MCF 10A (cell line): ENCODE measurements around the gene KCNJ5. TPM values are rescaled to one million over a fixed set of nuclear protein-coding genes. Genes with fewer than 3 reads are reported as not detected.

Source experiments
- BruUV-seq: library from RNA; stranded (reverse); fragments of 400-500 nt; replicated peaks from 2 replicates; lab custom pipeline; 2021; lab: Mats Ljungman, UMichigan
- CTCF ChIA-PET: fragments of 300-600 bp; sonication (Branson Sonifier 250); formaldehyde crosslinking; extraction: SDS; loops from one replicate; lab custom pipeline; 2021; ENCODE audit warnings: antibody characterized with exemption, inconsistent platforms; lab: Yijun Ruan, JAX
- POLR2A ChIA-PET: fragments of 300-600, 350-650 bp; sonication (Branson Sonifier 250); formaldehyde crosslinking; extraction: SDS; loops from one replicate; lab custom pipeline; 2020; ENCODE audit warnings: antibody characterized with exemption, inconsistent platforms; lab: Yijun Ruan, JAX
- DNase-seq: peaks from one replicate; pipeline ENCODE4 v3.0.0-alpha.2; 2018; ENCODE audit not compliant: unreplicated experiment
- H3K27ac Mint-ChIP-seq: one replicate; pipeline ENCODE4 v1.8.0; 2022; ENCODE audit warnings: mild to moderate bottlenecking, low read depth, mixed read lengths; ENCODE audit not compliant: unreplicated experiment
- H3K27me3 Mint-ChIP-seq: one replicate; pipeline ENCODE4 v1.8.0; 2022; ENCODE audit warnings: mixed read lengths; ENCODE audit not compliant: insufficient read depth, unreplicated experiment
- H3K36me3 Mint-ChIP-seq: one replicate; pipeline ENCODE4 v1.8.0; 2022; ENCODE audit warnings: mild to moderate bottlenecking, moderate library complexity, mixed read lengths; ENCODE audit not compliant: insufficient read depth, unreplicated experiment
- H3K4me1 Mint-ChIP-seq: one replicate; pipeline ENCODE4 v1.8.0; 2022; ENCODE audit warnings: mixed read lengths; ENCODE audit not compliant: insufficient read depth, unreplicated experiment
- H3K4me3 Mint-ChIP-seq: one replicate; pipeline ENCODE4 v1.8.0; 2022; ENCODE audit warnings: mild to moderate bottlenecking, moderate library complexity, mixed read lengths; ENCODE audit not compliant: unreplicated experiment
- H3K9me3 Mint-ChIP-seq: one replicate; pipeline ENCODE4 v1.8.0; 2022; ENCODE audit warnings: mixed read lengths; ENCODE audit not compliant: unreplicated experiment
- CTCF ChIP-seq: fragments of 200-600 bp; IDR thresholded peaks from one replicate; pipeline ENCODE4 v1.8.0; 2022; ENCODE audit warnings: antibody characterized with exemption, mild to moderate bottlenecking; ENCODE audit not compliant: unreplicated experiment
- intact Hi-C: fragments of 100-400 bp; cut with micrococcal nuclease; formaldehyde crosslinking; loops from 2 replicates; pipeline ENCODE4 v1.14.1; 2022
- total RNA-seq: library from RNA; stranded (reverse); gene quantifications from 2 replicates; pipeline ENCODE4 v1.2.3, GENCODE V29; 2022

Gene KCNJ5
- total RNA-seq, 1 experiment from 2014 or later: not detected

GRCh38 chr11:128913806-128914205, 22.6 kb downstream of the KCNJ5 start:
- no peak for DNase-seq
- ChIA-PET POLR2A (interaction anchor here (0.6 to 0.7 kb wide), 2 partner anchors 22 to 892 kb away, joined by 3 read pairs; no protein-coding TSS in a partner anchor), CTCF (interaction anchor here (0.5 to 2.4 kb wide), 2 partner anchors 22 to 29 kb away, joined by 3 to 8 read pairs; no protein-coding TSS in a partner anchor)
- H3K9me3 Mint-ChIP-seq: peaks cover 10% of the 10 kb centered on the region
- H3K36me3 Mint-ChIP-seq: no peaks in the 10 kb centered on the region
- intact Hi-C loops: no loop called here
- TF ChIP-seq CTCF: no peak
- BruUV-seq: no TSS peak
- peaks cover 10% of the 10 kb centered on the region for H3K4me1 Mint-ChIP-seq
- H3K27ac Mint-ChIP-seq: no peak overlapping the region
- no peaks in the 10 kb centered on the region for H3K27me3 Mint-ChIP-seq
- no peak overlapping the region for H3K4me3 Mint-ChIP-seq

GRCh38 chr11:128914216-128915148, 23.3 kb downstream of the KCNJ5 start:
- no peaks in the 10 kb centered on the region for H3K27me3 Mint-ChIP-seq
- peaks cover 4% of the 10 kb centered on the region for H3K4me1 Mint-ChIP-seq
- POLR2A ChIA-PET: interaction anchor here (0.6 to 0.7 kb wide), 2 partner anchors 23 to 892 kb away, joined by 3 read pairs; no protein-coding TSS in a partner anchor
- no peak for DNase-seq
- peaks cover 10% of the 10 kb centered on the region for H3K9me3 Mint-ChIP-seq
- no peaks in the 10 kb centered on the region for H3K36me3 Mint-ChIP-seq
- H3K27ac Mint-ChIP-seq: no peak overlapping the region
- CTCF ChIA-PET: interaction anchor here (0.5 to 2.4 kb wide), 4 partner anchors 9 to 29 kb away, joined by 3 to 8 read pairs (median 3); no protein-coding TSS in a partner anchor
- TF ChIP-seq CTCF: no peak
- no peak overlapping the region for H3K4me3 Mint-ChIP-seq
- intact Hi-C loops: no loop called here
- BruUV-seq: no TSS peak

GRCh38 chr11:128915149-128915521, 24.0 kb downstream of the KCNJ5 start:
- H3K27ac Mint-ChIP-seq: no peak overlapping the region
- TF ChIP-seq CTCF: no peak
- intact Hi-C loops: no loop called here
- no peaks in the 10 kb centered on the region for H3K27me3 Mint-ChIP-seq
- peaks cover 10% of the 10 kb centered on the region for H3K9me3 Mint-ChIP-seq
- CTCF ChIA-PET: interaction anchor here (0.9 to 1.3 kb wide), 2 partner anchors 9 to 30 kb away, joined by 3 read pairs; no protein-coding TSS in a partner anchor
- BruUV-seq: no TSS peak
- POLR2A ChIA-PET: no interaction called here
- no peak for DNase-seq
- H3K4me1 Mint-ChIP-seq: no peaks in the 10 kb centered on the region
- no peak overlapping the region for H3K4me3 Mint-ChIP-seq
- H3K36me3 Mint-ChIP-seq: no peaks in the 10 kb centered on the region

GRCh38 chr11:128916037-128916572, 24.9 kb downstream of the KCNJ5 start:
- Mint-ChIP-seq H3K4me1 (no peaks in the 10 kb centered on the region), H3K27ac (no peak overlapping the region), H3K36me3 (no peaks in the 10 kb centered on the region), H3K9me3 (peaks cover 10% of the 10 kb centered on the region), H3K27me3 (no peaks in the 10 kb centered on the region), H3K4me3 (no peak overlapping the region)
- ChIA-PET CTCF (no interaction called here), POLR2A (no interaction called here)
- BruUV-seq: no TSS peak
- TF ChIP-seq CTCF: no peak
- intact Hi-C loops: no loop called here
- DNase-seq: no peak
